Right forelimb (tissue), 1 donor: ENCODE data around the gene THRB.

Experiments used
- DNase-seq: peaks from one replicate; pipeline ENCODE4 v3.0.0-alpha.2; 2018

The THRB gene

DNA sequence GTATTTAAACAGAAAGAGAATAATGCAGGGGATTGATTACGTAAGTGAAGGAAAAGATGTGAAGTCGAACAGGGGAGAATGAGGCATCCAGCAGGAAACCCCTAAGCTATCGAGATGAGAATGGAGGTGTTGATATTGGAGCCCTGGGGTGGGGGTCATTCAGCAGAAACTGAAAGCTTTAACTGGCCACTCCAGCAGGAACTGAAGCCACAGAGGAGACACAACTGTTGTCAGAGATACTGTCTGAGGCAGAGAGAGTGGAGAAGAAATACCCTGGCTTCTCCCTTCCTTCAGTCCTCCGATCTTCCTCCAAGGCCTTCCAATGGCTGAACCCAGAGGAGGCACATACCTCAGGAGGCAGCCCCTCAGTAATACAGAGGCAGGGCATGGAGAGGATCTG lies 152.4 kb downstream of the THRB start:
- no peak for DNase-seq

DNA sequence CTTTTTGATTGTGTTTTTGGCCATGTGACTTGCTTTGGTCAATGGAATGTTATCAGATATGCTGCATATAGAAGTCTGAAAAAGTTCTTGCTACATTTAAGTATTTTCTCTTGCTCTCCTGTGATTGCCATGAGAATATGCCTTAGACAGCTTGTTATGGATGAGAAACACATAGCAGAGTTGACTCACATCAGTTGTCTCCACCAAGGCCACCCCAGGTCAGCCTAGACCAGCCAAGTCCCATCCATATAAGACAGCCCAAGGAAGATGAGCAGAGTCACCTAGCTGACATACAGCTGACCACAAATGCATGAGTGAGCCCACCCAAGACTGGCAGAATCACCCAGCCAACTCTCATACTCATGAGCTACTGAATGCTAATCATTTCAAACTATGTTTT lies 153.0 kb downstream of the THRB start:
- no peak for DNase-seq

- DNase-seq, result no peak
These were observed 153.7 kb downstream of the THRB start for GRCh38 chr3:24340966-24341365.

GRCh38 chr3:24340161-24340560 lies 154.5 kb downstream of the THRB start:
- no peak for DNase-seq

DNA sequence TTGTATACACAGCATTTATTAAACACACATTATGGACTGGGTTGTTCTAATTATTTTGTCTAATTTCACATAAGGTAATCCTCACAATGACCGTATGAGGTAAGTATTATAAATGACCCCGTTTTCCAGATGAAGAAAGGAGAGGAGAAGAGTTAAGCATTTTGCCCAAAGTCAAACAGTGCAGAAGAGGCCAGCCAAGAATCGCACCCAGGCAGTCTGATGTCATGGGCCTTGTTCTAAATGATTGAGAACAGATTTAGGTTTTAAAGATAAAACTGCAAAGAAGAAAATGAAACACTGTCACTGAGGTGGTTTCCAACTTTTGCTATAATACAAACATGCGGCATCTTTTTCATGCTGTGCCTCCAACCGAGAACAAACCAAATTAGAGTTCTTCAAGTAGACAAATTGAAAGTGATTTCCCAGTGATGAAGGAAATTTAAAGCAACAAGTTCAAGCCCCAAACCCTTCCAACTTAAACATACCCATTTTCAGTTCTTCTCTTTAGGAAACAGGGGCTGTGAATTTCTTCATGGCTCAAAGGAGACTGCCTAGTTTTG lies 155.3 kb downstream of the THRB start:
- no peak for DNase-seq

- DNase-seq, result no peak
These were observed 156.1 kb downstream of the THRB start for GRCh38 chr3:24338409-24339130.

GRCh38 chr3:24336101-24336500 lies 158.5 kb downstream of the THRB start:
- DNase-seq, result no peak

DNA sequence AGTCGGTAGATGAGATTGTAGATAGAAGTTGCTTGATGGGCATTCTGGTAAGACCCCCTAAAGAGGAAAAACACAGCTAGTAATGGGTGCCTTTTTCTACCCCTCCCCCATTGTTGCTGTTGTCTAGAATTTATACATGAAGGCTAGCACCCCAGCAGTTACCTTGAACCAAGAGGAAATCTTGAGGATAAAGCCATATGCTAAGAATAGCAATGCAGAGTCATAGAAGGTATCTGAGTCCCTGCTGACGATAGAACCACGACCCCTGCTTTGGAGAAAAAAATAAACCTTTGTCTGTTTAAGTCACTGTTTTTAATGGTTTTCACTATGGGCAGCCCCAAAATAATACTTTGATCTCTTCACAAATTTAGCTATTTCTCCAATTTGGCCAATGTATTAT lies 162.6 kb downstream of the THRB start:
- no peak for DNase-seq

- DNase-seq, result no peak
These were observed 171.4 kb downstream of the THRB start for GRCh38 chr3:24323272-24323671.

GRCh38 chr3:24320601-24321000 lies 174.0 kb downstream of the THRB start:
- DNase-seq, result no peak

DNA sequence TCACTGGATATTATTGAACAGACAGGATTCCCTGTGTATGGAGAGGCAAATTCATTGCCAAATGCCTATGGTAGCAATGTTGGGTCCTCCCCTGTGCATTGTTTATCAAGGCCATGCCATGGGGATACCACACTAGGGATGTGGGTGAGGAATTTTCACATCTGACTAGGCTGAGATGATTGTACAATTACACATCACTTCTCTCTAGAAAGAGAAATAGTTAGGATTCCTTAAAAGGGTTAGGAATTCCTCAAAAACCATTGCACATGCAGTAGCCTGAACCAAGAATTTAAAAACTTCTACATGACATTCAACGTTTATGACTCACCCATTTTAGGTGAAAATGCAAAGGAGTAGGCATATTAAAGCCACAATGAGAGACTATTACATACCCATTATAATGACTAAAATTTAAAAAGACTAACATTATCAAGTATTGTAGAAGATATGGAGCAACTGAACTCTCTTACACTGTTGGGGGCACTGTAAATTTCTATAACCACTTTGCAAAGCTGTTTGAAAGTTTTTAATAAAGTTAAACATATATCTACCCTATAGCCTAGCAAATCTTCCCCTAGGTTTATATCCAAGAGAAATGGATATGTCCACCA lies 175.9 kb downstream of the THRB start:
- DNase-seq, result no peak

- DNase-seq, result no peak
These were observed 177.7 kb downstream of the THRB start for GRCh38 chr3:24316887-24317383.

GRCh38 chr3:24315971-24316370 lies 178.7 kb downstream of the THRB start:
- DNase-seq, result no peak

DNA sequence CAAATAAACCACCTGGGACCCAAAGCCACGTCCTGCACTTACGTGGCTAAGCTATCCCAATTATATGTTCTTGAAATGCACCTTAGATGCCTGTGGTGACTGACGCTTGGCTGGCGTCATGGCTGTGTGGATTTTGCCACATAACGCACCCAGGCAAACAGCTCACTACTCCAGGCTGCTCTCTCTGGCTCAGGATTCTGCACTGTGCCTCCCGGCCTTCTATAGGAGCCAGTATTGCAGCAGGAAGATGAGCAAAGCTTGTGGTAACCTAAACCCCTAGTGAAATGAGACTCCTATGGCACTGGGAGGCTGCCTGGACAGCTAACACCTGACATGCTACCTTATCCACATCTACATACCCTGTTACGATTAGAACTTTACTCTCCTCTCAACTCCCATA lies 179.3 kb downstream of the THRB start:
- no peak for DNase-seq

DNA sequence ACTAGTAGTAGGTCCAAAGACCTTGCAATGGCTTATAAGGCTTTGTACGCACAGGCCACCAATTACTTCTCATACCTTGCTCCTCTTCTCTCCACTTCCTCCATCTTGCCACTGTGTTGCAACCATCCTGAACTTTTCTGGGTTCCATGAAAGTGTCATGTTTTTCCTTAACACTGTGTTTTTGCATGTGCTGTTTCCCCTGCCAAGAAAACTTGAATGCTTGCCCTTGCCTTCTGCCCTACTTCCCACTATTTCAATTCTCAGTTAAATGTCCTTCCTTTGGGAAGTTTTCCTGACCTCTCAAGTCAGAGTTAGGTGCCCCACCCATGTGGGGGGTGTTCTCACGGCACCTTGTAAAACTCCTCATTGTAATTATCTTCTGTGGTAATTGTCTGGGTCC lies 182.8 kb downstream of the THRB start:
- DNase-seq, result no peak

DNA sequence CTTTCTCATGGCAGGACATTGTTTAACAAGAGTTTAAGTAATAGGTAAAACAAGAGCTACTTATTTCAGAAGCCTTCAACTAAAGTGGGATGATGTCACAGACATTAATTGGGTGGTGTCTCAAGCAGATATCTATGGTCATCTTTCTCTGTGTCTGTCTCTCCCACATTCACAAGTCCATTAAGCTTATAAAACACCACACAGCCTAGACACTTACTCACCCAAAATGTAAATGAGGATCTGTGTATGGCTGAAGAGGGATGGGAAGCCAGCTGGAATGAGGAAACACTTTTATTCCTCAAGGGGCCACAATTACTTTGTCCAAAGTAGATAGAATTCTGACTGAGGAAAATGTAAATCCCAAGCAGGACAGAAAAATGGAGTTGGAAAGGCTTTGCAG lies 183.8 kb downstream of the THRB start:
- no peak for DNase-seq

- no peak for DNase-seq
These were observed 188.1 kb downstream of the THRB start for GRCh38 chr3:24306518-24306917.

DNA sequence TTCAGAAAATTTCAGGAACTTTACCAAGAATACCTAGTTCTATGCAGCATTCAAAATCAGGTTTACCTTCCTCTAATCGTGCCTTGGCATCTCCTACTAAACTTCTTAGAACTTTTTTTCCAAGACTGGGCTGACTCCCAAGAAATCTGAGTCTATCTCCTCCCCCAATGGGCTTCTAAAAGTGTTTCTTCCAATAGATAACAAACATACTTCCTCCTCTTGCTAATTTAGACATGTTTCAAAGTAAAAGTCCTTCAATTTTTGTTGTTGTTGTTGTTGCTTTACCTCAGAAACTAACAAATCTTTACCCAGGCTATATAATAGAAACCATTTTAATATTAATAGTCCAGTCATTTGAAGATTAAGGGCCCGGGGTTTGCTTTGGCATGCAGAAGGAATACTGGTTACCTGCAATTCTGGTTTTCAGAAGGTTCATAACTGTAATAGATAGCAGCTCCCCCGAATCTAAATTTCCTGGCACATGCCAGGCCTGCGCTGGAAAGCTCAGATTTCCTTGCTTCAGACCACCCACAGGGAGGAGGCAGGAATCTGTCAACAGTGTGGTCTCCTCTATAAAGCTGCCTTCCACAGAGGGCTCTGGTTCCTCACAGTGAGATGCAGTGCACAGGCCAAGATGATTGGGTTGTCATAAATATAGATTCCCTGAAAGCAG lies 188.7 kb downstream of the THRB start:
- no peak for DNase-seq

- no peak for DNase-seq
These were observed 191.4 kb downstream of the THRB start for GRCh38 chr3:24303057-24303754.

- no peak for DNase-seq
These were observed 192.3 kb downstream of the THRB start for GRCh38 chr3:24302396-24302795.

DNA sequence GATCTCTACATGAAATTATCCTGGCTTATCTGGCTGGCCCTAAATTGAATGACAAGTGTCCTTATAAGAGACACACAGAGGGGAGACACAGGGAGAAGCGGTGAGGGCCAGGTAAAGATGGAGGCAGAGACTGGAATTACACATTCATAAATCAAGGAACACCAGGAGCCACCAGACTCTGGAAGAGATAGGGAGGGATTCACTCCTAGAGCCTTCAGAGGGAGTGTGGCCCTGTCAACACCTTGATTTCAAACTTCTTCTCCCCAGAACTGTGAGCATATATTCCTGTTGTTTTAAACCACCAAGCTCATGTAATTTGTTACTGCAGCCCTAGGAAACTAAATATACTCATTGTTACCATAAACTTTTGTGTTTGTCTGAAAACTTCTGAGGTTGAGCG lies 193.7 kb downstream of the THRB start:
- no peak for DNase-seq

- no peak for DNase-seq
These were observed 194.6 kb downstream of the THRB start for GRCh38 chr3:24299806-24300626.
